ENCODE data around the gene MED15.
"Not testable (repeated sequence)": the region's sequence is repeated elsewhere in the genome, so short reads cannot be mapped to it uniquely, and the experiment has no call there.

MED15 gene

GRCh38 chr22:20585639-20586402 lies 78.4 kb downstream of the MED15 start:
- DNase-seq: no peak

GRCh38 chr22:20586403-20586745 lies 79.0 kb downstream of the MED15 start:
- no peak for DNase-seq

DNA sequence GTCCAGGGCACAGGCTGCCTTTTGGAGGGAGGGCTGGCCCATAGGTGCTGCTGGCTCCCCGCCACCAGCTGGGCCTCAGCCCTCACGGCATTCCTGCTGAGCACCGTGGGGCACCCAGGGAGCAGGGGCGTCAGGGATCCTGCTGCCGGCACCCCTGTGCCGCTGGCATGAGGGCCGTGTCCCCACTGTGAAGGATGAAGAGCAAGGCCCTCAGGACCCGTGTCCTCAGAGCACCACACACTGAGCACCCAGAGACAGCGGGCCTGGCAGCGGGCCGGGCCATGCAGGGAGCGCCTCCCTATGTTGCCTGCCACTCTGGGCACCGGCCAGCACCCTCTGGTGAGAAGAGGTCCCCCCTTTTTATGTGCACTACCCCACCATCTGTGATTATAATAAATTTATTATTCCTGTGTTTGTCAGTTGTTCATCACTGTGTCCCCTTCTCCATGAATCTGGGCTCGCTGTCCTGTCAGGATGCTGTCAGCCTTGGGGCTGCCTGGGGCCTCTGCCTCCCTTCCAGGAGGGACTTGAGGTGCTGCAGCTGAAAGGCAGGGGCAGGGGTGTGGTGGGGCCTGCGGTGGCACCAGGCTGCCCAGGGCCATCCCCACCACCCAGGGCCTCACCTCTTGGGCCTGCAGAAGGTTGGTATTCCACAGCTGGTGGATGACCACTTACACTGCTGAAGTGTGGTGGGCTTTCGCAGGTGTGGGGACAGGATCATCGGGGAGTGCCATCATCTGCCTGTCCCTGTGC lies 80.0 kb downstream of the MED15 start:
- DNase-seq: no peak

- DNase-seq: no peak
These were observed 80.9 kb downstream of the MED15 start for GRCh38 chr22:20588092-20588842.

DNA sequence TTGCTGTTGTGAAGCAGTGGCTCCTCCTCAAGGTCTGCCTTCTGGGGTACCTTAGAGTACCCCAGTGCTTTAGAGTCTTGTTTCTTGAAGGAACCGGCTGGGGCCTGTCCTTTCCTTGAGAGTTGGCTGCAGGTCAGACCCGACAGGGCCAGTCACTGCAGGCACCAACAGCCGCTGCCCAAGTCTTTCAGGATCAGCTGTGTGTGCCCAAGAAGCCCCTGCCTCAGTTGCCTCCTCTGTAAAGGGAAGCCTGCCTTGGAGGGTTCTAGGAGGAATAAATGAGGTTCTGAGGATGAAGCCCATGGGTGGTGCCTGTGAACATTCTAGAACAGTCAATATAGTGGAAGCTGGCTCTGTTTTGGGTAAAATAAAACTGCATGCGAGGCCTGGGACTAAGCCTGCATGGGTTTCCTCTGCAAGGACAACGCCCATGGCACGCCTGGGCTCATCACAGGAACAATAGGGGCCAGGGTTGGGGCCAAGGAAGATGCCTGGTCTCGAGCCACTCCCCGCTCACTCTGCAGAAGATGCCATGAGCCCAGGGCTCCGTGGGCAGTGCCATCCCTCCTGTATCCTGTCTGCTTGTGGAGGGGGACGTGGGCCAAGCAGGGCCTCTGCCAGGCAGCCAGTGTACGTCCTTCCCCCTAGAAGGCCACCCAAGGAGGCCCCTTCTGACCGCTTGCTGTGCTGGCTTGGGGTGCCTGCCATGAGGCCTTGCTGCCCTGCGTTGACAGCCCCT lies 81.6 kb downstream of the MED15 start:
- DNase-seq: no peak

- DNase-seq: no peak
These were observed 82.4 kb downstream of the MED15 start for GRCh38 chr22:20589614-20590476.

- no peak for DNase-seq
These were observed 83.3 kb downstream of the MED15 start for GRCh38 chr22:20590477-20591294.

DNA sequence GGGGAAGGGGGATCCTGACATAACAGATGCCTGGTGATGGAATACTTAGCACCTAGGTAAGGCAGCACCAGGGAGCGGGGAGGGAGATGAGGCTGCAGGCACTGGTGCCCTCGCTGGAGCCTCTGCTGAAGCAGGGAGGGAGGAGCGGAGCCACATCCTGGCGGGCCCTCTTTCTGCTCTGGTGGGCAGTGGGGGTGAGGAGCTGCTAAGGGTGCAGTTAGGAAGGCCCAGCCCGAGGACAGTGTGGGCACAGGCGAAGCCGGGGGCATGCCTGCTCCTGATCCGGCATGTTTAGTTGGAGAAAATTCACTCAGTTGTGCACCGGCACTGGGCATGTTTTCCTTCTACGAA lies 83.9 kb downstream of the MED15 start:
- DNase-seq: no peak

DNA sequence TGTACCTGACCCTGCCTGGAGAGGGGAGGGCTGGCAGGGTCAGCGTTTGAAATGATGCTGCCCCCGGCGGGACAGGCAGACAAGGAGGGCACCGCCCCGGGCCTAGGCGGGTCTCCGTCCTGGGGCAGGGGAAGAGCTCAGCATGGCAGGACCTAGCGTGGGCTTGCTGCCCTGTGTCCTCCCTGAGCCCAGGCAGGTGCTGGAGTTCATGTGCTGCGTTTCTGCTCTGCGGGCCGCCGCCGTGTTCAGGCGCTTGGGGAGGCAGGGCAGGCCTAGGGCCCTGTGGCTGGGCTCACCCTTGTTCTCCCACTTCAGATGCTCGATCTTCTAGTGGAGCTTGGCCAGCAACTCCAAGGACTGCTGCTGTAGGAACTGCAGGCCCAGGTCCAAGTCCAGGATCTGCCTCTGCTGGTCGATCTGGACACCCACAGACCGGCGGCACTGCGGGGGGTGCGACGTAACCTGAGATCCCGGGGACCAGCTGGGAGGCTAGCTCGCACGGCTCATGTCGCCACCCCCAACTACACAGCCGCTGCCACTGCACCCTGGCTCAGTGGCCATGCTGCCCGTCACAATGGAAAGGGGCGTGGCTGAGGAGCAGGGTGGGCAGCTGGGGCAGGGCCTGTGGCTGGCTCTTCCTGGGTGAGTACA lies 84.4 kb downstream of the MED15 start:
- DNase-seq: no peak

DNA sequence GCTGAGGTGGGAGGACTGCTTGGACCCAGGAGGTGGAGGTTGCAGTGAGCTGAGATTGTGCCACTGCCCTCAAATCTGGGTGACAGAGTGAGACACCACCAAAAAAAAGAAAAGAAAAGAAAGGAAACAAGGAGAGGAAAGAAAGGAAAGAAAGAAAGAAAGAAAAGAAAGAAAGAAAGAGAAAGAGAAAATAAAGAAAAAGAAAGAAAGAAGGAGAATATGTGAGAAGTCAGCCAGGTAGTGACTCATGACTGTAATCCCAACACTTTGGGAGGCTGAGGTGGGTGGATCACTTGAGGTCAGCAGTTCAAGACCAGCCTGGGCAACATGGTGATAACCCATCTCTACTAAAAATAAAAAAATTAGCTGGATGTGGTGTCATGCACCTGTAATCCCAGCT lies 86.6 kb downstream of the MED15 start:
- DNase-seq: not testable (repeated sequence)

DNA sequence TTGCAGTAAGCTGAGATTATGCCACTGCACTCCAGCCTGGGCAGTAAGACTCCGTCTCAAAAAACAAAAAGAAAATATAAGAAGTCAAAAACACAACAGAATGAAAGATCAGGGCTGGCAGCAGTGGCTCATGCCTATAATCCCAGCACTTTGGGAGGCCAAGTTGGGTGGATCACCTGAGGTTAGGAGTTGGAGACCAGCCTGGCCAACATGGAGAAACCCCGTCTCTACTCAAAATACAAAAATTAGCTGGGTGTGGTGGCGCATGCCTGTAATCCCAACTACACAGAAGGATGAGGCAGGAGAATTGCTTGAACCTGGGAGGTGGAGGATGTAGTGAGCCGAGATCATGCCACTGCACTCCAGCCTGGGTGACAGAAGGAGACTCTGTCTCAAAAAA lies 87.1 kb downstream of the MED15 start:
- DNase-seq: not testable (repeated sequence)

DNA sequence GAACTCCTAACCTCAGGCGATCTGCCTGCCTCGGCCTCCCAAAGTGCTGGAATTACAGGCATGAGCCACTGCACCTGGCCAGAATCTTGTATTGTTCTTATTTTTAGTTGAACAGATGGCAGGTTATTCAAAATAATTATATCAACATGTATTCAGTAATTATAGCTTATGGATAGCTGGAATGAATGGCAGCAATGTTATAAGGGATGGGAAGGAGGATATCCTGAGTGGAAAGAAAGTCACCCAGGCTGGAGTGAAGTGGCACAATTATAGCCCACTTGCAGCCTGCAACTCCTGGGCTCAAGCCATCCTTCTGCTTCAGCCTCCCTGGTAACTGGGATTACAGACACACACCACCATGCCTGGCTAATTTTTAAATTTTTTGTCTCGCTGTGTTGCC lies 88.1 kb downstream of the MED15 start:
- no peak for DNase-seq

GRCh38 chr22:20599117-20599516 lies 91.7 kb downstream of the MED15 start:
- no peak for DNase-seq

GRCh38 chr22:20600137-20600673 lies 92.8 kb downstream of the MED15 start:
- no peak for DNase-seq

DNA sequence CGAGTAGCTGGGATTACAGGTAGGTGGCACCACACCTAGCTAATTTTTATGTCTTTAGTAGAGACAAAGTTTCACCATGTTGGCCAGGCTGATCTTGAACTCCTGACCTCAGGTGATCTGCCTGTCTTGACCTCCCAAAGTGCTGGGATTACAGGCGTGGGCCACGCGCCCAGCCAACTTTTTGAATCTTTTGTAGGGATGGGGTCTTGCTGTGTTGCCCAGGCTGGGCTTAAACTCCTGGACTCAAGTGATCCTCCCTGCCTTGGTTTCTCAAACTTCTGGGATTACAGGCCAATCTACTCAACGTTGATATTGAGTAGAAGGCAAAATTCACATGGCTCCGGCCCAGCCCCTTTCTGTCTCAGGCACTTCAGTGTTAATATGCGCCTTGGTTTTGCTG lies 93.9 kb downstream of the MED15 start:
- DNase-seq: no peak

GRCh38 chr22:20602609-20603164 lies 95.3 kb downstream of the MED15 start:
- no peak for DNase-seq

GRCh38 chr22:20604092-20604747 lies 96.8 kb downstream of the MED15 start:
- no peak for DNase-seq

- no peak for DNase-seq
These were observed 97.4 kb downstream of the MED15 start for GRCh38 chr22:20604776-20605221.

GRCh38 chr22:20605328-20605727 lies 97.9 kb downstream of the MED15 start:
- DNase-seq: no peak
